ENCODE measurements around the gene APC2.
"Not testable (repeated sequence)": the region's sequence is repeated elsewhere in the genome, so short reads cannot be mapped to it uniquely, and the experiment has no call there.

- TF ChIP-seq CTCF, EP300, POLR2A (IDR thresholded peaks at IDR 0.05): not testable (repeated sequence)
These were observed 27.1 kb downstream of the APC2 start for GRCh38 chr19:1477056-1477455.

Data from ovary (tissue), 3 donors.